Activated CD8-positive, alpha-beta memory T cell treated with anti-CD3 and anti-CD28 coated beads, Interleukin-2, amount 50 U/mL, for 4 hours (primary cell): ENCODE results near the gene EIF4EBP2.

ENCODE experiments used
- DNase-seq: peaks from one replicate; pipeline ENCODE4 v3.0.0-alpha.2; 2020

EIF4EBP2 gene

DNA sequence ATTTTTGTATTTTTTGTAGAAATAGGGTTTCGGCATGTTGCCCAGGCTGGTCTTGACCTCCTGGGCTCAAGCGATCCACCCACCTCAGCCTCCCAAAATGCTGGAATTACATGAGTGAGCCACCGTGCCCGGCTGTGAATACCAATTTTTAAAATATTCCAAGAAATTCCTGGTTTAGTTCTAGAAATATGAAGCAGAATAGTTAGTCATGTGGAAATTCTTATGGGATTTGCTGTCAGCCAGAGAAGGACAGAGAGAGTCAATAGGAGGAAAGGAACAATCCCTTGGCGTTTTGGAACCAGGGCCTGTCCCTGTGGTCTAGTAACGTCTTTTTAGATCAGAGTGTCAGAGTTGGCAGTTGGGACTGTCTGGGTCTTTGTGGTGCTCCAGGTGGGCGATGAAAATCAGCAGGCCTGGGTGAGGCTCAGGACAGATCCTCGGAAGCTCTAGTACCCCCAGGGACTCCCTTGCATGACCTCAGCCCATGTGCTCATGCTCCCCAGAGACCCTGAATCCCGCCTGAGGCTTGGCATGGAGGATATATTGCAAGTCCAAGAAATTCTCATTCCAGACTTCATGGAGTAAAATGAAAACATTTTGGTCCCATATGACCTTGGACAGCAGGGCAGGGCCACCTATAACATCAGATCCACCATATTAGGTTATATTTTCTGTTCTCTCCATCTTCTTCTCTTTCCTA lies 29.8 kb downstream of the EIF4EBP2 start:
- DNase-seq: no peak

DNA sequence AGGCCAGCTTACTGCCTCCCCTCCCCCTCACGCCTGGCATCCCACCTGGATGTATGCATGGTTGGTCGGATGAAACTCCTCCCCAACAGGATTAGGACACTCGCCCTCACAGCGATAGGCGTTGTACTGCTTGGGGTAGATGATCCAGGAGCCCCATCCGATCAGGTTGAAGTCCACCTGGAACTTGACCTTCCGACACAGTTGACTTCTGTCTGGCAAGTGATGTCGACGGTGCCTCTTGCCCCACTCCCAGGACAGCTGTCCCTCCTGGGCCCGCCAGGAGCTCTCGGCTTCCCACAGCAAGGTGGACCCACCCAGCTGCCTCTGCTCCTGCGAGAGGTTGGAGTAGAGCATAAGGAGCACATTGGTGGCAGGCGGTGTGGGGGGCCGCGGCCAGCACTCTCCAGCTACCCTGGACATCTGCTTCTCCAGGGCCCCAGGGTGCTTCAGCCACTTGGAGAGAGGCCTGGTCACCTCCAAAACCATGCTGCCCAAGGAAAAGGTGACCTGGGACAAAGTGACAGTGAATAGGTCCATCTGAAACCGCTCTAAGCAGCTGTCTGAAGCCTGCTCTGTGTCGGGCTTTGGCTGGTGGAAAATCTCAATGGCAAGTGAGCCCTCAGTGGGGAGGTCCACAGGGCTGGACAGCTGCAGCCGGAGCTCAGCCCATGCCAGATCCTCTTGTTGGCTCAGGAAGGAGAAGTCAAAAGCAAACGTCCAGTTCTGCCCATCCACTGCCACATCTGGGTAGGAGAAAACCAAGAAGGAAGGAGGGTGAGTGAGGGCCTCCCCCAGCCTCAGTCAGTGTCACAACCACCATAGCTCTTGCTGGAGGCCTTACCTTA lies 31.5 kb downstream of the EIF4EBP2 start:
- no peak for DNase-seq

DNA sequence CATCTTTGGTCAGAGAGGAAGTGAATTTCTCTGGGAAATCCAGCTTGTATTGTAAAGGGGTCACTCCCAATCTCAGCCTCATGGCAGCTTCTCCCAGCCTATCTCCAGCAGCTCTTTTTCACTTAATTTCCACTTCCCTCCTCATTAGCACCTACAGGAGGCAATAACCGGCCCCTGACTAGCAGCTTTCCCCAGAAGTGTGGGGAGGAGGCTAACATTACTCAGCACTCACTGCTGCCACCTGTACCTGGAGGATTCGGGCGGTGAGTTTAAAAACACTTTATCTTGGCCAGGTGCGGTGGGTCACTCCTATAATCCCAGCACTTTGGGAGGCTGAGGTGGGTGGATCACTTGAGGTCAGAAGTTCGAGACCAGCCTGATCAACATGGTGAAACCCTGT lies 33.8 kb downstream of the EIF4EBP2 start:
- no peak for DNase-seq

DNA sequence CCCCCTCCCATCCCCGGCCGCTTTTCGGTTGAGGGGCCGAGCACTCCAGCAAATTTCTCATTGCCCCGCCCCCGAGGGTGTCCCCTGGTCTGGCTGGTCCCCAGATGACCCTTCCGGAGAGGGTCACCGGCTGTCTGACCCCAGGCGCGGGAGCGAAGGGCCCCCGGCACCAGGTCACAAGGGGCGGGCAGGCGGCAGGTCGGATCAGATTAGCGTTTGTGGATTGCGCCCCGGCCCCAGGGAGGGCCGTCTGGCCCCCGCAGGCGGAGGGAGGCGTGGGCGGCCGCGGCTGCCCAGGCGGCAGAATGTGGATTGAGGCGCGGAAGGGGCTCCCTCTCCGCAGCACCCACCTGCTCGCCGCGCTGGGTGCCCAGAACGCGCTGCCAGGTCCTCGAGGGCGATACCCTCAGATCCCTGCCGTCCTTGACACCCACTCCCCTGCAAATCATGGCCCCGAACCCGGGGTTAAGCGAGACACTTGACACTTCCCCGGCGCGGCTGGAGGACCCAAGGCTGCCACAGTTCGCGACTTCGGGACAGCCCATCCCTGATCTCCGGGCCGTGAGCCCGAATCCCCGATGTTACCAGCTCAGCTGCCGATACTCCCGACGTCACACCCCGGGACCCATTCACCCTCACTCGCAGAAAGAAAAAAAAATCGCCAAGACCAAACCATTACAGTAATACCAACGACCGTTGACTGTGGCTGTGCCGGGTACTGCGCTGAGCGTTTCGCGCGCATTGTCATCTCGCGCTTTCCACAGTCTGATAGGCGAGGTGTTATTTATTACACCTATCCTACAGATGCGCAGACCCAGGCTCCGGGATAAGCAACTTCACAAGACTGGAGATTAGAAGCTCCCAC lies 36.6 kb downstream of the EIF4EBP2 start:
- no peak for DNase-seq

DNA sequence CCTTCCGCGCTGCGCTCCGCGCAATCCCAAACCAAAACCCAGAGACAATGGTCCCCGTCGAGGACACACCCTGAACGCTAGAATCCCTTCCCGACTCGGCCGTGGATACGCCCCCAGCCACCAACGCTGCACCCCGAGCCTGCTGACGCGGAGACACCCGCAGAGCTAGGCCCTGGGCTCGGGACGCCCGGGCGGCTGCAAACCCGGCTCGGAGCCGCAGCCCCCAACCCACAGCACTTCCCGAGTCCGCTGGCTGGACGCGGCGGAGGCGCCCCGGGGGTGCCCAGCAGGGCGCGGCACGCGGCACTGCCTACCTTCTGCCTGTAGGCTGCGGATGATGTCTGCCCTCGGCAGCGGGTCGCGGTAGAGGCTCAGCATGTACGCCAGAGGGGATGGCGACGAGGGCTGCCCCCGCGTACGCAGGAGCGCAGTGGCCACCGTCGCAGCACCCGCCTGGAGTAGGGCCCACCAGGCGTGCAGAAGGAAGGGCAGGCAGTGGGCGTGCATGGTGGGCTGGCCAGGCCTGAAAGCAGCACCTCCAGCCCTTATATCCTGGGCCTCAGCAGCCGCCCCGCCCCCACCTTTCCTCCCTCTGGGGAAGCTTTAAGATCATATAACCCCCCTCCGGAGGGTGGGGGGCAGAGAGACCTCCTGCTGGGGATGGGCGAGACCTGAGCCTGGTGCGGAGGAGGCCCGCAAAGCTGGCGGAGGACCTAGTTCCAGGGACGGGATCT lies 37.4 kb downstream of the EIF4EBP2 start, which contains the start of gene NODAL:
TSS of gene NODAL (minus strand) at position 521 of the 734 bp plus-strand sequence. CDS start at position 507, 14 bp downstream.
- DNase-seq: no peak

DNA sequence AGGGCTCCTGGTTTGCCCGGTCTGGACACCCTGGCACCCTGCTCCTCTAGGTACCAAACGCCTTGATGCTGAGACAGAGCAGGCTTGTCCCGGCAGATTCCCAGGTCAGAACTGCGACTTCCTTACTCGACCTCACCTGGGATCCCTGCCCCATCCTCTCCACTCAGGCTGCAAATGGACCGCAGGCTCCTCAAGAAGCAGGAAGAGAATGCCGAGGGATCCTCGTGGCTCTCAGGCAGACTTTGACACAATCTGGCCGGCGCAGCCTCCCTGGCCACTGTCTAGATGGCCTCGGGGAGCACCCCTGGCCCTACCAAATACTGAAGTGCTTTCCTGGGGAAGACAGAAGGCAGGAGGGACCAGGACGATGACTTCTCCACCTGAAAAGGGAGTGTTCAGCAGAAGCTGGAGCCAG lies 38.0 kb downstream of the EIF4EBP2 start:
- DNase-seq: no peak

DNA sequence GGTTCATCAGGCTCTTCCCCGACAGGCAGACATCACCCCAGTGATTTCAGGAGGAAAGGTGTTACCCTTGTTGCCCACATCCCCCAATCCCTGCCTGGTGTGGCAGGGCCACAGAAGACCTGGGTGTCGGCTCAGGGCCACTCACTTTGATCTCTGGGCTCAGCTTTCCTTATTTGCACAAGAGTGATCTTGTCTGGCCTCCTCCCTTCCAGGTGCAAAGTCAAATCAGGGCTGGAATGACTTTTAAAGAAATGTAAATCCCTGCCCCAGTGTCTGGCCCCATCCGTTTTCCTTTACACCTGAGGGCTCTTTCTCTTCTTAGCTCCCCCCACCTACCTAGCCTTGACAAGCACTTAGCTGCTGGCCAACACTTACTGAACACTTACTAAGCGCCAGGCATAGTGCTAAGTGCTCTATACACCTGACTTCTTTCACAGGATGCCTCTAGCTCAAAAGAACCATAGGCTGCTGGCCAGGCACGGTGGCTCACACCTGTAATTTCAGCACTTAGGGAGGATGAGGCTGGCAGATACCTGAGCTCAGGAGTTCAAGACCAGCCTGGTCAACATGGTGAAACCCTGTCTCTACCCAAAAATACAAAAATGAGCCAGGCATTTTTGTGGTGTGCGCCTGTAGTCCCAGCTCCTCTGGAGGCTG lies 38.5 kb downstream of the EIF4EBP2 start:
- DNase-seq: no peak

DNA sequence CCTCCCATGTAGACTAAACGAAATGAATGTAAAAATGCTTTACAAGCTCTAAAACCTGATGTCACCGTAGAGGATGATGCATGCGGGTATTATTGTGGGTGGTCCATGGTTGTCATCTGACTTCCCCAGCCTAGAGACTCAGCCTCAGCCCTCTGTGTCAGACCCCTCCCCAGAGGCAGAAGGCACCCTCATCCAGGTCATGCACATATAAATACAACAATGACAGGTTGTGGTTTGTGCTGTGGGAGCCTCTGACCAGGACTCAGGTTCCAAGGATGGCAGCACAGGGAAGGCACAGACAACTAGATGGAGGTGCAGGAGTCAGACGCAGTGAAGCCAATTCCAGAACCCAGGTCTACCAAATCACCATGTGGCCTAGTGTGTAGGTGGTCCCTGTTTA lies 40.8 kb downstream of the EIF4EBP2 start:
- DNase-seq: no peak

DNA sequence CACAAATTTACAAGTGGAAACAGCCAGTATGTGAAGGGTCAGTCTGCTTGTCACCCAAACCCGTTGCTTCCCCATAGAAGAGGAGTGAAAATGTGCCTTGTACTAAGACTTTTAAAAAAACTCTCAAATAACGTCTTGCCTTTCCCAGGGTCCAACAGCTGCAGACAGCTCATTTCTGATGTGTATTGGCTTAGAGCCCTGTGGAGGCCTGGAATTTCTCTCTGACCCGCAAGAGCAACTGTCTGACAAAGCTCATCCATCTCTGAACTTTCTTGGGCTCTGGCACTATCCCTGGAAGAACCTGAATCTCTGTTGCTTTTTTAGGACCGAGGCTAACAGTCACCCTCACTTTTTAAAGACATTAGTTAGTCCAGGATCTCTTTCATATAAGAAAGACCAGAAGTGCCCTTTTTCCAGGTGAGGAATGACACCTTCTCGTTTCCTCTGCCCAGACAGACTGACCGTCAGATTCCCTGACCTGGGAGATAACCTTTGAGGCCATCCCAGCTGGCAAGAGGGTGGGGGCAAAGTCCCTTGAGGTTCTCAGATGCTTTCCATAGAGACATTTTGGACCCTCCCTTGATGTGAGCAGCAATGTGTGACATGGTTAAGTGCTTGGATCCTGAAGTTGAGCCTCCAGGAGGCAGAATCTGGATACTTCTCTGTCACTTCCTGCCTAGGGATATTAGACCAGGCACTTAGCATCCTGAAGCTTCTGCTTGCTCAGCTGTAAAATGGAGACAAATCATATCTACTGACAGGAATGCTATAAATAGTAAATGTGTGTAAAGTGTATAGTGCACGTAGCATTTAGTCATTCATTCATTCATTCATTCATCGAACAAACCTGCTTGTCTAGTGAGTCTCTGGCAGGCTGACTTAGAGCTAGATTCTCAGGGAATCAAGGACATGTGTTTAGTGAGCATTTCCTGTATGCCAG lies 42.0 kb downstream of the EIF4EBP2 start:
- DNase-seq: no peak

DNA sequence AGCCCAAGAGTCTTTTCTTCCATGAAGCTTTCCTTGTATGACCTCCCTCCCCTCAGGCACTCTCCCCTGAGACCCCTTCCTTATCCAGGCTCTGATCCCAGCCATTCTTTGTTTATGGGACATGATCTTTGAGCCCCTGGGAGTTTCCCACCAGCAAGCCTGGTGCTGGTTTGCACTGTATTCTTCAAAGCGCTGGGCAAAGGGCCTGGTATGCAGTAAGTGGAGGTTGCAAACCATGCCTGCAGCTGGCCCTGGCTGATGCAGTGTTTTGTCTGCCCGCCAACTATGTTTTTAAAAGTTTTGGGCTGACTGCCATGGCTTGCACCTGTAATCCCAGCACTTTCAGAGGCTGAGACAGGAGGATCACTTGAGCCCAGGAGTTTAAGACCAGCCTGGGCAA lies 44.3 kb downstream of the EIF4EBP2 start:
- DNase-seq: no peak

DNA sequence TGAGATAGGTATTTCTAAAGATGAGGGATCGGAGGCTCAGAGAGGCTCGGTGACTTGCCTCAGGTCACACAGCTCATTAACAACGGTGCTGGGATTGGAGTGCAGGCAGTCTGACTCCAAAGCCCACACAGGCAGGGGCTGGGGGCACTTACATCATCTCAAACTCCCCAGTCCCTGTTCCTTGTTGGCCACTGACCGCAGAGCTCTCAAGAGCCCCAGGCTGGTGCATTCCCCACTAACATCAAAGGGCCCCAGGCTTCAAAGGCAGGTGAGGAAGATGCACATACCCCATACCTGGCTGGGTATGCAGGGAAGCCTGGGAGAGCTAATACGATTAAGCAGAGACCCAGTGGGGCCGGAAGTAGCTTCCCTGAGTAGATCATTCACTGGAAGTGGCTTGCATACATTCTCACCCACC lies 51.3 kb downstream of the EIF4EBP2 start:
- DNase-seq: no peak

DNA sequence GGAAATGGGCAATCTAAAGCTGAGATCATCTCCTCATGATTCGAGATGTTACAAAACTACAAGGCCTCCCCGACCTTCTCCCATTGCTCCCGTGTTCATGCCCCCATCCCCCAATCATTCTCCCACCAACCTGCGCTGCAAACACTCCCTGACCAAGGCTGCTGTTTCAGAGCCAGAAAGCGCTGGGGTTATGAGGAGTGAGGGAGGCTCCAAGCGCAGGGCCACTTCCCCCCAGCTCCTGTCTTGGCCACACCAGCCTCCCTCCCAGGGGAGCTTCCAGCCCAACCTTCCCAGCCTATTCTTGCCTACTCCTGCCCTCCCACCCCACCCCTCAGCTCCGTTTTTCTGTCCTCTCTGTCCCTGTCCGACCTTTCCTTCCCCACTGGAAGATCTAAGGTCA lies 52.2 kb downstream of the EIF4EBP2 start:
- no peak for DNase-seq

DNA sequence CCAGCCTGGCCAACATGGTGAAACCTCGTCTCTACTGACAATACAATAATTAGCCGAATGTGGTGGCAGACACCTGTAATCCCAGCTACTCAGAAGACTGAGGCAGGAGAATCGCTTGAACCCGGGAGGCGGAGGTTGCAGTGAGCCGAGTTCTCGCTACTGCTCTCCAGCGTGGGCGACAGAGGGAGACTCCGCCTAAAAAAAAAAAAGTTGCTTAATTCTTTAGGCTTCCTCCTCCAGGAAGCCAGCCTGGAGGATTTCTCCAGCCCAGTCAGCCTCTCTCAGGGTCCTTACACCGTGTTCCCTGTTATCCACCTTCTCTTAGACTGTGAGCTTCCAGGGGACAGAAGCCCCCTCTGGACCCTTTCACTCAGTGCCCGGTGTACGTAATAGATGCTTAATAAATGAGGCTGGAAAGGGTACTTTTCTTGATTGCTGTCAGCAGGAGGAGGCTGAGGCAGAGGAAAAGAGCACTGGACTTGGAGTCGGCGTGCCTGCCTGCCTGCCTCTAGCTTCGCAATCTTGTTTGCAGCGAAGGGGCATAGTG lies 53.9 kb downstream of the EIF4EBP2 start:
- no peak for DNase-seq

DNA sequence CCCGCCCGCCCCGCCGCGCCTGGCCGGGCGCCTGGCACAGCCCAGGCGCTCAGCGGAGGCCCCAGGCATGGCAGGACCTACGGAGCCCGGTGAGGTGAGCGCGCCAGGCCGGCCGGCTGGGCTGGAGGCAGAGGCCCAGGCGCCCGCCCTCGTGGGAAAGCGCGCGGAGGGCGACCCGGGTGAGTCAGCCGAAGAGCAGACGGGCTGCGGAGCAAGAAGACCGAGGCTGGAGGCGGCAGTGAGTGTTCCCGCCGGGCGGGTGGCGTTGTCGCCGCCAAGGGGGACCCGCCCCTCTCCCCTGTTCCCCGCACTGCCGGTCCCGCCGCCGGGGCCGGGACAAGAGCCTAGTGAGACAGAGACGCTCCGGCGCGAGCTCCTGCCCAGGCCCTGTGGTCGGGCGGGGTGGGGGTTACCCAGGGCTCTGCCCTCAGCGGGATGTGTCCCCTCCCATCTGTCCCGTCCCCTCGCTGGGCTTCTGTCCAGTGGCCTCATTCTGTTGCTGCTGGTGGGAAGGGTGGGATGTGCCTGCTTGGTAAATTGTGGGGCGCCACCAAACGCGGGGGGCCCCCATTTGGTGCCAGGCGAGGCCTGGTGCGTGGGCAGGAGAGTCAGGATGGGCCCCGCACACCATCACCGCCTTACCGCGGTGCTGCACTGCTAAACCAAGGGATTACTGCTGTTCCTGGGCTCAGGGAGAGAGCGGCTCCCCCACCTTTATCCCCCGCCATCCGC lies 54.5 kb downstream of the EIF4EBP2 start:
- peak; percentile 64 for DNase-seq

DNA sequence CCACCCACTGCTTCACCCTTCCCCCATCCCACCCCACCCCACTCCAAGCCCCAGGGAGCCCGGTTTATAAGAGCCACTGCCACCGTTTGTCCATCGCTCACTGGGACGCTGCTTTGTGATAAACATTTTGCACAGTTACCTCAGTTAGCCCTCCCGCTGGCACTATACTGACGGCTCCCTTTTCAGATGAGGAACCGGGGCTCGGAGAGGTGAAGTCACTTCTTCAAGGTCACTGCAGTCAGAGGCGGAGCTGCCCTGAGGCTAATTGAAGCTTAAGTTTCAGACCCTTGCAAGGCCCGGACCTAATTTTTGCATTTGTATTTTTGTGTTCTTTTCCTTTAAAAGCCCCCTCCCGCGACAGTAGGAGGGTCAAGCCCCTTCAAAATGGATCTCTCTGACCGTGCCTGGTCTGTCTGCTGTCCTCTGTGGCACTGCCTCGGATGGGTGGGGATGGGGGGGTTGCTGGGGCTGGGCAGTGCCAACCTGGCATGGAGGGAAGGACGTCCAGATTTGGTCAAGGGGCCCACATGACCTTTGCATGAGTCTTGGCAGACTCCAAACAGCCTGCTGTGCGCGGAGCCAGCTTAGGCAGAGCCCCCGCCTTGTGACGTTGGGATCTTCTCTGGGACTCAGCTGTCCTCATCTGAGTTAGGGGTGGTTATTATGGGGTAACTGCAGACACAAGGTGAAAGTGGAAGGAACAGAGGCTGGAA lies 55.3 kb downstream of the EIF4EBP2 start:
- DNase-seq: no peak

DNA sequence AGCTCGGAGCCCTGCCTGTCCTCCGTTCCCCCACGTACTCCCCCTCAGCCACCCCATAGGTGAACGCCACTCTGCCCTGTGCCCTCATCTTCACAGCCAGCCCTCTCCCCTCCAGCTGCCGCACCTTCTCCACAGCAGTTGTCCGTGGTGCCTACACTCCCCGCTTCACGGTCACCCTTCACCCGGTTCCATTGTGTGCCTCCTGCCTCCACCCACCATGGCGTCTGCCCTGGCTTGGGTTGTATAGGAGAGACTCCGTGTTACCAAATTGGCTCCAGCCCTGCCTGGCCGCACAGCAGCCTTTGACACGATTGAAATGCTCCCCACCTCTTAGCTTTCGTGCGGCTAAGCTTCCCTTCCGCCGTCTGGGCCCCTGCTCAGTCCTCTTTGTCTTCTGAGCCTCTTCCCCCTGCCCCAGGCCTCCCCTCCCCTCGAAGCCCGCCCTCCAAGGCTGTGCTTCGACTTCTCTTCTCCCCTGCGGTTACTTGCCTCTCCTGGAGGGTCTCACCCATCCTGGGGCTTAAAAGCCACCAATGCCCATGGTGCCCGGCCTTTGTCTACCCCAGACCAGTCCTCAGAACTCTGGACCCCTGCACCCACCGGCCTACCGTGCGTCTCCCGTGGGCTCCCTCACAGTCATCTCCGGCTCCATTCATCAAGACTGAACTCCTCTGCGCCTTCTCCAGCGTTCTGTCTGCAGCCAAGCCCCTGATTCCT lies 56.0 kb downstream of the EIF4EBP2 start:
- DNase-seq: no peak

DNA sequence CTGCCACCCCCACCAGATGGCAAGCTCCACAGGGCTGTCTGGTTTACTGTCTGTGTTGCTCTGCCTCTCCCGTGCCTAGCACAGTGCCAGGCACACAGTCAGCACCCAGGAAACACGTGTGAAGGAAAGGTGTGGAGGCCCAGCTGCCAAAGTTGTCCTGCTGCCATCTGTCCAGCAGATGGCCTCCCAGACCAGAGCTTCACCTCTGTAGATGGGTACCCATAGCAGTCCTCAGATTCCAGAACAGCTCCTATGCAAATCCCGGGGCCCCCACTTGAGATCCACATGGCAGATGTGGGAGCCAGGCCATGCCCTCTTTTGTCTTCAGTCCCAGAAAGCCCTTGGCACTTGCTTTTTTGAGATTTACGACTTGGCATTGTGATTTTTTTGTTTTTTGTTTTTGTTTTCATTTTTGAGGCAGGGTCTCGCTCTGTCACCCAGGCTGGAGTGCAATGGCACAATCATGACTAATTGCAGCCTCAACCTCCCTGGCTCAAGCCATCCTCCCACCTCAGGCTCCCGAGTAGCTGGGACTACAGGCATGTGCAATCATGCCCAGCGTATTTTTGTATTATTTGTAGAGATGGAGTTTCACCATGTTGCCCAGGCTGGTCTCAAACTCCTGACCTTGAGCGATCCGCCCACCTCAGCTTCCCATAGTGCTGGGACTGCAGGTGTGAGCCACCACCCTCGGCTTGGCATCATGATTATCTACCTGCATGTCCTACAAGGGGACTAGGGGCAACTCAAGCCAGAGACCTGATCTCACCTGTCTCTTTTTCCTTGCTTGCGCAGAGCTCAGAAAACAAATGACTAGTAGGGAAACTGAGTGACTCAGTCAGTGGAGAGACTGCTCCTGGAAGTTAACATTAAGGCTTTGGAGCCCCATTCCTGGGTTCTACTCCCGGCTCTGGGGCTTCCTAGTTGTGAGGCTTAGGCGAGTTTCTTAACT lies 57.7 kb downstream of the EIF4EBP2 start:
- DNase-seq: peak; percentile 57
